GM03348 (cell line): Measurements from ENCODE around the gene MRPS5.

Experiments used
- DNase-seq: peaks from one replicate; pipeline ENCODE4 v3.0.0; 2012; ENCODE audit warnings: low spot score

The MRPS5 gene

GRCh38 chr2:95060446-95061118 is 61.0 kb downstream of the MRPS5 start:
- no peak for DNase-seq

DNA sequence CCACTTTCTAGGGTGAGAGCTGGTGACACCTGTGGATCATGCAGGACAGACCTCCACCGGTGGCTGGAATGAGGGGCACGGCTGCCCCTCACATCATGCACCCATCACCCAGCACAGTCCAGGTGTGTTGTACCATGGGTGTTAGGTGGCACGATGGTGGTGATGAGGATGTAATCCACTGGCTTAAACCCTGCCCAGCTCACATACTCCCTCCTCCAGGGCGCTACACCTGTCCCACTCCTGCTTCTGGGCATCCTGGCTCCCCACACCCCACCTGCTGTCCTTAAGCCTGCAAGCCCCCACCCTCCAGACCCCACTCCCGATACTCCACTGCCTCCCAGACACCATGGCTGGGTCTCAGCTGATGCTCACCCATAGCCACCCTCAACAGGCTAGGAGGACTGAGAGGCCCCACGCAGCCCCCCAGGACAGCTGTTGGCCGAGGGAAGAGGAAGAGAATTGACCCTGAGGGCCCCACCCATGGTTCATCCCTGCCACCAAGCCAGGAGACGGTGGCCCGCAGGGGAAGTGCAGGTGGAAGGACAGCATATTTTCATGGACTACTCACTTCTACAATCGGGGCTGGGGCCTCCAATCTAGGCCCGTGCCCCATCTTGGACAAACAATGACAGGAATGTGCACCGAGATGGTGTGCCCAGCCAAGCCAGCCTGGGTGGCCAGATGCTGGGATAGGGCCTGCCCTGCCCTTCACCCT is 61.8 kb downstream of the MRPS5 start:
- no peak for DNase-seq

GRCh38 chr2:95058989-95059641 is 62.5 kb downstream of the MRPS5 start:
- no peak for DNase-seq

DNA sequence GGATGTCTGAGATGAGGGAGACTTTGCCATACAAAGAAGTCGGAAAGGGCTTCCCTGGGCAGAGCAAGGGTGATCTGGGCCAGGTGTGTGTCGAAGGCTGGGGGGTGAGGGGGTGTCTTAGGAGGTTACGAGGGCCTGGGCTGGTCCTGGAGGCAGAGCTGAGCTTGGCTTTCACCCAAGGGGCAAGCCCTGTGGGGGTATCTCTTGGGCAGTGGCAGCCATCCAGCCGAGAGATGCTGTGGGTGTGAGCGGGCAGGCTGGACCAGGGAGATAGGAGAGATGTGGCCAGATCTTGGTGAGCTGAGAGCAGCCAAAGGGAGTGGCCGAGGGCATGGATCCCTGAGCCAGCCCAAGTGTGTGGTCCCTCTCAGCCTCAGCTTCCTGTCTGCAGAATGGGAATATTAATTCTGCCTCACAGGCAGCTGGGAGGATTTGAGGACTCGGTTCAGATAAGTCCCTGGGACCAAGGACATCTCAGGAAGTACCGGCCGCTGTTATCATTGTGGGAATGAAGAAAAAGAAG is 63.1 kb downstream of the MRPS5 start:
- DNase-seq: no peak

DNA sequence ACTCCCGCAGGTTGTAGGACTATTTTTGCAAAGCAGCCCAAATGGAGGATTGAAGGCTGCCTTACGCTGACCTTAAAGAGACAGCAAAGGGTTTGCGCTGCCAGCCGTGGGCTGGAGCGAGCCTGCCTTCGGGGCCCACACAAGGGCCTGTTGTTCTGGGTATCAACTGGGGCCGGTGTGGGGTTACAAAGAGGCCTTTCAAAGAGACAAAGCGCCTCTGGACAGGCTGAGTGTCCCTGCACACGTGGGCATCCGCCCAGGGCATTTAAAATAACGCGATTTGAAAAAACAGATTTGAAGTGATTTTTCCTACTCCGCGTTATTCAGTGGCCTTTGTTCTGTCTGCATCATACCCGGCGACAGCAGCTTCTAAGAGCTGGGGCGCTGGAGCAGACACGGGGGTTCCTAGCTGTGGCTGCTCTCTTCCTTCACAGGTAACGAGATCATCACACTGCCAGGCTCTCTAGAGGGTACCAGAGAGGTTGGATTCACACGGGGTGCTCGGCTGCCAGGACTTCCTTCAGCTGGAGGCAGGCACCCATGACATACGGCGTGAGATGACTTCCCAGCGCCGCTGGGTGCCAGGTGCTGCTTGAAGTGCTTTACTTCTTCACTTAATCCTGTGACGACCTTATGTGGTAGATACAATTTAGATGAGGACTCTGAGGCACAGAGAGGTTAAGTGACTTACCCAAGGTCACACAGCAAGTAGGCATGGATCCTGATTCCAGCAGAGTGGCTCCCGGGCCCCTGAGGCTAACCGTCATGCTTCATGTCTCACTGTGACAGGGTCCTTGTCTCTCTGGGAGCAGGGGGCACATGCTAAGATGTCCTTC is 63.9 kb downstream of the MRPS5 start:
- DNase-seq: no peak

DNA sequence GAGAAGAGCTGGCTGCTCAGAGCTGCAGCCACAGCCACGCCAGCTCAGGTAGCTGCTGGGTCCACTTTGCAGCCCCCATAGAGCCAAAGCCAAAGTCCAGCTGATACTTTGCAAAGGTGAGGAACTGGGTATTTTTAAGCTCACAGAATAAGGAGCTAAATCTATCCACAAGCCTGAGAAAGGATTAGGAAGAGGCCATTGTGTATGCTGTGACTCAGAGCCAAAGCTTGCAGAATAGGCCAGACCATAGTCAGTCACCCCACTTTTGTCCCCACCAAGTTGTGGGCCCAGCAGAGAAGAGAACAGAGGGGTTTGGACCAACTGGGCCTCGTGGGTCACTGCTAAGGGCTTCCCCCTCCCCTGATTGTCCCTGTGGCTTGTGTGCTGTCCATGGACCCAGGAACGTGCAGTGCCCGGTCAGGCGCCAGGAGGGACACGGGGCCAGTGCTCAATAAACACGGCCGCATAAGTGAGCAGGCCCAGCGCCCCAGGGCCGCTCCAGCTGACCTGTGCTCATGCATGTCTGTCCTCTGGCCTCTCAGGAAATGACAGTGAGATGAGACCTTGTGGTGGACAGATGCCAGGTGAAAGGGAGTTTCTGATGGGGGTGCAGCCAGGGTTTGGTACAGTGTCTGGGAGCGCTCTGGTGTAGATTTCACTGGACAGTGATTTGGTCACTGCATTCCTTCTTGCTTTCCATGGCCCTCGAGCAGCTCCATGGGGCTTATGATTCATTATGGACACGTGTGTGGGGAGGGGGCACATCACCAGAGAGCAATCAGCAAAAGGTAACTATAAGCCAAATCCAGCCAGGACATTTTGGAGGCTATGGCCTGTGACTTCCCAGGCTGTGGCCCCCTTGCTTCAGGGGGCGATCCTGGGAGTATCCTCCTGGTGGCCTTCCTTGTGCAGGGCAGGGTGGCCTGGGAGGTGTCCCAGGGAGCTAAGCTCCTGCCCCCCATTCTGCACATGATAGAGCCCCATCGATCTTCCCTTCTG is 64.8 kb downstream of the MRPS5 start:
- no peak for DNase-seq

DNA sequence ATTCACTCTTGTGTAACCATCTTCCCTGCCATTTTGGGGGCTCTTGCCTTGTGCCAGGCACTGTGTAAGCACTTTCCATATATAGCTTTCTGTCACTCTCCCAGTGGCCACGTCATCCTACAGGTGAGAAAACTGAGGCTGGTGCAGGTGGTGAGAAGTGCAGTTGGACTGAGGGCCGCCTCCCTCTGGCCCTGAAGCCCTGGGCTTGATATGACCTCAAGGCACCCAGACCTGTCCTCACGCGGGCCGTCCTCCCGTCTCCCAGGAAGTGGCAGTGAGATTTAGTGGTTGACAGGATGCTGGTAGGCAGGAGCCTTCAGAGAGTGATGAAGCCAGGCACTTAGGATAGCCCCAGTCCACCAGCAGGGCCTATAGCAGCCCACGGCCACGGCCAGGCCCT is 65.6 kb downstream of the MRPS5 start:
- DNase-seq: no peak

- no peak for DNase-seq
These were observed 66.3 kb downstream of the MRPS5 start for GRCh38 chr2:95055262-95055661.

GRCh38 chr2:95054016-95054415 is 67.6 kb downstream of the MRPS5 start:
- no peak for DNase-seq

- DNase-seq: no peak
These were observed 68.1 kb downstream of the MRPS5 start for GRCh38 chr2:95053543-95053942.

DNA sequence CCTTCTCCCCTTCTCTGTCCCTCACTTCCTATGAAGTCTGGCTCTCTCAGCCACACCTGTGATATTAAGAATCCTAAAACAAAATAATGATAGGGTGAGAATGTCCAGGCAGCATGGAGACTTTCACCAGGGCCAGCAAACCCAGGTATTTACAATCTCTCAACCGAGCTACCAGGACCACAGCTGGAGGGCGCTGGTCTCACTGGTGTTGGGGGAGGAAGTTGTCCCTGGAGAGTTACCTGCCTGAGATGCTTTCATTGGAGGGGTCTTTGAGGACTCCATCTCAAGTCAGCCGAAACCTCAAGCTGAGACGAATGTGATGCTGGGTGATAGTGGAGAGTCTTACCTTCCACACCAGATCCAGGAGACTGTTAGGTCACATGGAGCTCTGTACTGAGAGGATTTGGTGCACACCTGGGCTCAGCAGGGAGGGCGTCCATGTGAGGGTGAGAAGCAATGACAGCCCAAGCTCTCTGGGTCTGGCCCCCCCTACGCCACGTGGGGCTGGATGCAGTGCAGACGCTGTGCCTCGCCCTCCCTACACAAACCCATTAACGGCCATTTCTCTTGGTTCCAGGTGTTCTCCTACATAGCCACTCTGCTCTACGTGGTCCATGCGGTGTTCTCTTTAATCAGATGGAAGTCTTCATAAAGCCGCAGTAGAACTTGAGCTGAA is 68.7 kb downstream of the MRPS5 start:
- DNase-seq: no peak

DNA sequence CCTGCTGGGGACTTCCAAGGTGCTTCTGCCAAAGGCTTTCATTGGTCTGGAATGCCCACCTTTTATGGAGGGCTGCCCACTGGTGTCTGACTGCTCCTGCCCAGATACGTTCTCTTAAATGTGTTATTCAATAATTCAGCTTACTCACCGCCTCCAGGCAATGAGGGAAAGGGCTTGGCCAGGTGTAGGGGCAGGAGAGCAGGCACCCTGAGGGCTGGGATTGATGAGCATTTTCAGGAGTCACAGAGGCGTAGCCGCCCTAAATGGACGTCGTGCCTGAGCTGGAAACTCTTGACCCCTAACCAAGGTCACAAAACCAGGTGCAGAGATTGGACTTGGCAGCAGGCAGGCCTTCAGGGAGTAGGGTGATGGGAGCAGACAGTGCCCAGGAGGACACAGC is 69.3 kb downstream of the MRPS5 start:
- no peak for DNase-seq

DNA sequence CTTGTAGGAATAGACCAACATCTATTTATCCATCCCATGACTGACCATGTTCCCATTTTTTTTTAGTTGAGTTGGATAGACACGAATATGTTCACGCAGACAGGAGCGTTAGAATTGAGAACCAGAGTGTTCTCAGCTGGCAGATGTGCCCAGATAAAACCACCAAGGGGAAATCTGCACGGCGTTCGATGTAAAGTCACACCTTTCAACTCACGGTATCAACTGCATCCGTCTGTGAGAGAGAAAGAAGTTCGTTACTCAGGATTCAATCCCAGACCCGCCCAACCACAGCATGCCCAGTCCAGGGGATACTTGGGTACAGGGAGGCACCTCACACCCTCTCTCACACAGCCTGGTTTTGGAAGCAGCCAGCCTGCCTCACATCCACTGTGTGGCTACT is 70.0 kb downstream of the MRPS5 start:
- no peak for DNase-seq

- no peak for DNase-seq
These were observed 71.0 kb downstream of the MRPS5 start for GRCh38 chr2:95050385-95051300.

DNA sequence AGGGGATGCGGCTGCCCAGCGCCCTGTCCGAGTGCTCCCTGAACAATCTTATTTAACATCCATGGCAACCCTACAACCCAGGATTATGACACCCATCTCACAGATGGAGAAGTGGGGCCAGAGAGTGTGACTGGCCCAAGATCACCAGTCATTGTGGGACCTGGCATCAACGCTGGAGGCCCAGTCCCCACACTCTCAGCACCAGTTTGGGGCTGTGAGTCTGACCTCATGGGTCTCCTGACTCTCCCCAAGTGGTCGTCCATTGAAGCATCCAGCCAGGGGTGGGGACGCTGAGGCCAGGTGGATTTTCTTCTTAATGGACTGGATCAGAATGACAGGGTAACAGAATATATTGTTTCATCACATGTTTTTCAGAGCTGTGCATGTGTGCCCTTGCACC is 71.6 kb downstream of the MRPS5 start:
- no peak for DNase-seq

GRCh38 chr2:95049683-95049955 is 72.0 kb downstream of the MRPS5 start:
- DNase-seq: no peak

DNA sequence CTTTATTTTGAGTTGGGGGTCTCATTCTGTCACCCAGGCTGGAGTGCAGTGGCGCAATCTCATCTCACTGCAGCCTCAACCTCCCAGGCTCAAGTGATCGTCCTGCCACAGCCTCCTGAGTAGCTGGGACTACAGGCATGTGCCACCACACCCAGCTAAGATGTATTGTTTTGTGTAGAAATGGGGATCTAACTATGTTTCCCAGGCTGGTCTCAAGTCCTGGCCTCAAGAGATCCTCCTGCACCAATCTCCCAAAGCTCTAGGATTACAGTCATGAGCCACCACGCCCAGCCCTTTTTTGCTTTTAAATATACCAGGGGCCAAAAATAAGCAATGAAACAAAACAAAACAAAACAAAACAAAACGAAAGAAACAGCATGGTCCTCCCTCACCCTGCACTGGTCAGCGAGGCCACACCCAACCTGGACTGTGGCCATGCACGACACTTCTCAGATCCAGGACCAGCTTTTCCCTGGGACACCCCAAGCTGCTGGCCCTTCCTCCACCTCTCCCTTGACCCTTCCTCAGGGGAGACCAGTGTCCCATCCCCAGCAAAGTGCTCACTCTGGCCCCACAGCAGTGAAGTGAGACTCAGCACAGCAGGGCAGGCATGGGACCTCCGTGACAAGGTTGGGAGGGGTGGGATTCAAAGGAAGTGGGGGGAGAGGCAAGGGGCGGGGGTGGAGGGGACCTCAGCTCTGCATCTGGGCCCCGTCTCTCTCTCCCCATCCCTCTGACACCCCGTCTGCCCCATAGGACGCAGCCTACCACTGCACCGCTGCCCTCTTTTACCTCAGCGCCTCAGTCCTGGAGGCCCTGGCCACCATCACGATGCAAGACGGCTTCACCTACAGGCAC is 72.6 kb downstream of the MRPS5 start:
- no peak for DNase-seq

- DNase-seq: no peak
These were observed 73.7 kb downstream of the MRPS5 start for GRCh38 chr2:95047629-95048510.
